ENCODE measurements around the gene FOXN4.

FOXN4 gene

DNA sequence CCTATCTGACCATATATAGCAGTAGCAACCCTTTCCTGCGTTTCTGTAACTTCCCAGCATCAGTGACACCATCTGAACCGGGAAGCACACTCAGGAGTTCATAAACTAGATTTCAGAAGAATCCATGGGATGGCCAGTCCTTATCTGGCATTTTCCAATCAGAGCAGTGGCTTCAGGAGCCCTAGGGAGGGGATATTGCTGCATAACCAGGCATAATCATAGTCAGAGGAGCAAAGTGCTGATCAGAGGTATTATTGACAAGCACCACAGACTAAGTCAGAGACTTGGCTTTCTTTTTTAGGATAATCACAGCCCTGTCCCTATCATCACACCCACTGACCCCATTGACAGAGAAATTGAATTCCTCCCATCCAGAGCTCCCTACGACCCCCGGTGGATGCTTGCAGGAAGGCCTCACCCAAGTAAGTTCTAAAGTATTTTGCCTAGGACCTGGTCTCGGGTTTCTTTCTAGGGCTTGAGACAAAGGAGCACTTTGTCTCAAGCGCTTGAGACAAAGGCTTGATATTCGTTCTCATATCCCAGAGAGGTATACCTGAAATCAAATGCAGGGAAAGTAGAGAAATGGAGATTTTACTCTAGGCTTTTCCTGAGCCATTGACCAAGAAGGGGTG lies 55.1 kb downstream of the FOXN4 start:
- Histone ChIP-seq H3K27me3 (ENCODE audit: insufficient read depth, poor library complexity, severe bottlenecking) (no peaks in the 10 kb centered on the region), H3K27ac (ENCODE audit: poor library complexity, severe bottlenecking) (no peak overlapping the region), H3K4me3 (ENCODE audit: severe bottlenecking) (no peak overlapping the region), H3K9me3 (ENCODE audit: severe bottlenecking) (no peaks in the 10 kb centered on the region), H3K4me1 (ENCODE audit: insufficient read depth, poor library complexity, severe bottlenecking) (no peaks in the 10 kb centered on the region), H3K36me3 (ENCODE audit: low read depth) (no peaks in the 10 kb centered on the region)
- DNase-seq (ENCODE audit: low spot score) (no peak), ATAC-seq (ENCODE audit: low read depth) (no peak)
- TF ChIP-seq, protein P1, sequence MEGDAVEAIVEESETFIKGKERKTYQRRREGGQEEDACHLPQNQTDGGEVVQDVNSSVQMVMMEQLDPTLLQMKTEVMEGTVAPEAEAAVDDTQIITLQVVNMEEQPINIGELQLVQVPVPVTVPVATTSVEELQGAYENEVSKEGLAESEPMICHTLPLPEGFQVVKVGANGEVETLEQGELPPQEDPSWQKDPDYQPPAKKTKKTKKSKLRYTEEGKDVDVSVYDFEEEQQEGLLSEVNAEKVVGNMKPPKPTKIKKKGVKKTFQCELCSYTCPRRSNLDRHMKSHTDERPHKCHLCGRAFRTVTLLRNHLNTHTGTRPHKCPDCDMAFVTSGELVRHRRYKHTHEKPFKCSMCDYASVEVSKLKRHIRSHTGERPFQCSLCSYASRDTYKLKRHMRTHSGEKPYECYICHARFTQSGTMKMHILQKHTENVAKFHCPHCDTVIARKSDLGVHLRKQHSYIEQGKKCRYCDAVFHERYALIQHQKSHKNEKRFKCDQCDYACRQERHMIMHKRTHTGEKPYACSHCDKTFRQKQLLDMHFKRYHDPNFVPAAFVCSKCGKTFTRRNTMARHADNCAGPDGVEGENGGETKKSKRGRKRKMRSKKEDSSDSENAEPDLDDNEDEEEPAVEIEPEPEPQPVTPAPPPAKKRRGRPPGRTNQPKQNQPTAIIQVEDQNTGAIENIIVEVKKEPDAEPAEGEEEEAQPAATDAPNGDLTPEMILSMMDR (IDR thresholded peaks at IDR 0.05; ENCODE audit: poor library complexity, severe bottlenecking), result no peak

DNA sequence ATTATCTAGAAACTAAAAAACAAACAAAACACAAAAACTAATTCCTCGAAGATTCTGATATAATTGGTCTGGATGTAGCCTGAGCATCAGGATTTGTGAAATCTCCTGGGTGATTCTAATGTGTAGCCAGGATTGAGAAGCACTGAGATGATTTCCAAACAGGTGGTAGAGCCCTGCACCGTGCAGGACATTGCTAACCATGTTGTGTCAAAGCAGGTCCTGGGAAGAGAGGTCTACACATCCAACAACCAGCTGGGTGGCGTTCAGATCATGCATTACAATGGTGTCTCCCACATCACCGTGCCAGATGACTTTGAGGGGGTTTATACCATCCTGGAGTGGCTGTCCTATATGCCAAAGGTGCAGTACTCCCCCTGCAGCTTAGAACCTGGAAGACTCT lies 56.3 kb downstream of the FOXN4 start:
- no peaks in the 10 kb centered on the region for H3K9me3 ChIP-seq (ENCODE audit: severe bottlenecking)
- DNase-seq (ENCODE audit: low spot score) (no peak), ATAC-seq (ENCODE audit: low read depth) (no peak)
- H3K27ac ChIP-seq (ENCODE audit: poor library complexity, severe bottlenecking), result no peak overlapping the region
- no peaks in the 10 kb centered on the region for H3K36me3 ChIP-seq (ENCODE audit: low read depth)
- TF ChIP-seq, protein P1 (IDR thresholded peaks at IDR 0.05; ENCODE audit: poor library complexity, severe bottlenecking), result no peak
- no peaks in the 10 kb centered on the region for H3K27me3 ChIP-seq (ENCODE audit: insufficient read depth, poor library complexity, severe bottlenecking)
- H3K4me1 ChIP-seq (ENCODE audit: insufficient read depth, poor library complexity, severe bottlenecking), result no peaks in the 10 kb centered on the region
- no peak overlapping the region for H3K4me3 ChIP-seq (ENCODE audit: severe bottlenecking)

DNA sequence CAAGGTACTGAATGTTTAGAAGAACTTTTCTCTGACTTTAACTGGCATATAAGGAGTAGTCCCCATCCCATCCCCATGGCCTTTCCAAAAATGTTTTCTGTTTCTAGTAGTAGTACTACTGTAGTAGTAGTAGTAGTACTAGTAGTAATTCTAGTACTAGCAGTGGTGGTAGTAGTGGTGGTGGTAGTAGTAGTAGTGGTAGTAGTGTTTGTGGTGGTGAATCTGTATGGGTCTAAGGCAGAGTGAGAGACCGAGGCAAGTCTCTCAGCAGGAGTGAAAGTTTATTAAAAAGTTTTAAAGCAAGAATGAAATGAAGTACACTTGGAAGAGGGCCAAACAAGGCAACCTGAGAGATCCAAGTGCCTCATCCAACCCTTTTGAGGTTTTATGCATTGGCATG lies 58.6 kb downstream of the FOXN4 start:
- Histone ChIP-seq H3K4me3 (ENCODE audit: severe bottlenecking) (no peak overlapping the region), H3K4me1 (ENCODE audit: insufficient read depth, poor library complexity, severe bottlenecking) (no peaks in the 10 kb centered on the region), H3K36me3 (ENCODE audit: low read depth) (no peaks in the 10 kb centered on the region), H3K9me3 (ENCODE audit: severe bottlenecking) (no peaks in the 10 kb centered on the region), H3K27ac (ENCODE audit: poor library complexity, severe bottlenecking) (no peak overlapping the region), H3K27me3 (ENCODE audit: insufficient read depth, poor library complexity, severe bottlenecking) (no peaks in the 10 kb centered on the region)
- no peak for ATAC-seq (ENCODE audit: low read depth)
- no peak for DNase-seq (ENCODE audit: low spot score)
- TF ChIP-seq, protein P1 (IDR thresholded peaks at IDR 0.05; ENCODE audit: poor library complexity, severe bottlenecking), result no peak

DNA sequence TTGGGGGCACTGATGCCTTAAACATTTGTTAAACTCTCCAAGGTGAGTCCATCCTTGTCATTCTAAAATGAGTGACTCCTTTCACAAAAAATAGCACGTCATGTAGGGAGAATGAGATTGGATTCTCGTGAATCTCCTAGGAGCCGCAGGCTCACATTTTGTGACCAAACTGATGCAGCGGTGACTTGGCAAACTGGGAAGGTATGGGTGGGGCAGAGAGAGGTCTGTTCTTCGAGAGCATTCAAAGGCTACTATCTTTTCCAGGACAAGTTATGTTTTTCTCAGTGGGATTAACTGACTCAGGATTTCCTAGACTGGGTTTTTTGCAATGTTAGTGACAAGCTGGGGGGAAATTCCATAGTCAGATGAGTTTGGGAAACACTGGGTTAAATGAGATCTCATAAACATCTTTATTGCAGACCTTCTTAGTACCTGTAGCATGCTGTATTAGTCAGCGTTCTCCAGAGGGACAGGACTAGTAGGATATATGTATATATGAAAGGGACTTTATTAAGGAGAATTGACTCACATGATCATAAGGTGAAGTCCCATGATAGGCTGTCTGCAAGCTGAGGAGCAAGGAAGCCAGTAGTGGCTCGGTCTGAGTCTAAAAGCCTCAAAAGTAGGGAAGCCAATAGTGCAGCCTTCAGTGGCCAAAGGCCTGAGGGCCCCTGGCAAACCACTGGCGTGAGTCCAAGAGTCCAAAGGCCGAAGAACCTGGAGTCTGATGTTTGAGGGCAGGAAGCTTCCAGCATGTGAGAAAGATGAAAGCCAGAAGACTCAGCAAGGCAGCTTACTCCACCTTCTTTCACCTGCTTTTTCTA lies 61.0 kb downstream of the FOXN4 start:
- Histone ChIP-seq H3K4me1 (ENCODE audit: insufficient read depth, poor library complexity, severe bottlenecking) (no peaks in the 10 kb centered on the region), H3K4me3 (ENCODE audit: severe bottlenecking) (no peak overlapping the region), H3K27ac (ENCODE audit: poor library complexity, severe bottlenecking) (no peak overlapping the region), H3K27me3 (ENCODE audit: insufficient read depth, poor library complexity, severe bottlenecking) (no peaks in the 10 kb centered on the region), H3K36me3 (ENCODE audit: low read depth) (0 out of 2 replicates have a peak, but pooled peaks cover 4% of the 10 kb centered on the region), H3K9me3 (ENCODE audit: severe bottlenecking) (no peaks in the 10 kb centered on the region)
- TF ChIP-seq, protein P1 (IDR thresholded peaks at IDR 0.05; ENCODE audit: poor library complexity, severe bottlenecking), result no peak
- no peak for ATAC-seq (ENCODE audit: low read depth)
- DNase-seq (ENCODE audit: low spot score), result no peak

DNA sequence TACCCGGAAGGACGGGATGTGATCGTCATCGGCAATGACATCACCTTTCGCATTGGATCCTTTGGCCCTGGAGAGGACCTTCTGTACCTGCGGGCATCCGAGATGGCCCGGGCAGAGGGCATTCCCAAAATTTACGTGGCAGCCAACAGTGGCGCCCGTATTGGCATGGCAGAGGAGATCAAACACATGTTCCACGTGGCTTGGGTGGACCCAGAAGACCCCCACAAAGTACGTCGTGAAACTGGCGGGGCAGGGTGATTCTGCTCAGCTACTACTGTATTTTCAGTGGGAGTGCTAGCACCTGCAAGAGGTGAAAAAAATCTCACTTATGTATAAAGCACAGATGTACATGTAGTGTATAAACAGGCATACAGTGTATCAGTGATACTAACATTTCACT lies 62.9 kb downstream of the FOXN4 start:
- Histone ChIP-seq H3K27ac (ENCODE audit: poor library complexity, severe bottlenecking) (no peak overlapping the region), H3K4me1 (ENCODE audit: insufficient read depth, poor library complexity, severe bottlenecking) (no peaks in the 10 kb centered on the region), H3K4me3 (ENCODE audit: severe bottlenecking) (no peak overlapping the region), H3K27me3 (ENCODE audit: insufficient read depth, poor library complexity, severe bottlenecking) (no peaks in the 10 kb centered on the region), H3K9me3 (ENCODE audit: severe bottlenecking) (no peaks in the 10 kb centered on the region), H3K36me3 (ENCODE audit: low read depth) (peaks cover 10% of the 10 kb centered on the region; the same call in 1 of the 2 replicates)
- ATAC-seq (ENCODE audit: low read depth), result no peak
- DNase-seq (ENCODE audit: low spot score), result no peak
- TF ChIP-seq, protein P1 (IDR thresholded peaks at IDR 0.05; ENCODE audit: poor library complexity, severe bottlenecking), result no peak

Data from RWPE2 (cell line).